Progenitor cell of endocrine pancreas (in vitro differentiated cells): ENCODE results near the gene DRAXIN. TPM values are rescaled to one million over a fixed set of nuclear protein-coding genes. Genes with fewer than 3 reads are reported as not detected.

ENCODE experiments used
- DNase-seq: peaks from one replicate; pipeline ENCODE4 v3.0.0; 2021; ENCODE audit warnings: low spot score; ENCODE audit not compliant: unreplicated experiment
- H3K27ac Mint-ChIP-seq: 2 replicates; pipeline ENCODE4 v1.8.0; 2021; ENCODE audit warnings: mild to moderate bottlenecking, moderate library complexity, mixed read lengths
- H3K27me3 Mint-ChIP-seq: 2 replicates; pipeline ENCODE4 v1.8.0; 2021; ENCODE audit warnings: mixed read lengths
- H3K36me3 Mint-ChIP-seq: 2 replicates; pipeline ENCODE4 v1.8.0; 2022; ENCODE audit warnings: mixed read lengths; ENCODE audit not compliant: insufficient read depth
- H3K4me1 Mint-ChIP-seq: 2 replicates; pipeline ENCODE4 v1.8.0; 2021; ENCODE audit warnings: low read depth, mixed read lengths
- H3K4me3 Mint-ChIP-seq: 2 replicates; pipeline ENCODE4 v1.8.0; 2021; ENCODE audit warnings: low read depth, mild to moderate bottlenecking, moderate library complexity, mixed read lengths
- H3K9me3 Mint-ChIP-seq: 2 replicates; pipeline ENCODE4 v1.8.0; 2021; ENCODE audit warnings: low read depth, mixed read lengths
- CTCF ChIP-seq: fragments of 200-600 bp; sonication (generic); IDR thresholded peaks from one replicate; pipeline ENCODE4 v1.5.0; 2021; ENCODE audit warnings: antibody characterized with exemption, mild to moderate bottlenecking; ENCODE audit not compliant: unreplicated experiment
- total RNA-seq: library from RNA; stranded (reverse); gene quantifications from 2 replicates; pipeline ENCODE4 v1.2.1, GENCODE V29; 2021

The DRAXIN gene
- total RNA-seq, 1 donor from 2014 or later: 2.8 TPM

DNA sequence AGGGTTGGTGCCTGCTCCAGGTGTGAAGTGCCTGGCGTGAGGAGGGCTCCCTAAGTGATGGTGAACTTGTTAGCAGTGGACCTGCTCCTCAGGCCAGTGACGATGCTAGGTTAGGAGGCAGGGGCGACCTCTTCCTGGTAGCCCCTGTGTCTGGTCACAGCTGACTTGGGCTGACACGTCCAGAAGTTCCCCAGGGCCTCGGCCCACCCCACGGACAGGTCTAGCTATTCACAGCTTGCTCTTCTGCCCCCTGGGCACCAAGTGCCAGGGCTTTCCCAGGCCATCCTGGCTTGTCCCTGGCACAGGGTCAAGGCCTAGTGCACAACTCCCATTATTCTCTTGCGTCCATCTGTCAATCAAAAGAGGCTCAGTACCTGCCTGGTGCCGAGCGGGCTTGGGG, 59.6 kb downstream of the DRAXIN start:
- no peak overlapping the region for H3K4me3 Mint-ChIP-seq
- H3K27ac Mint-ChIP-seq: no peak overlapping the region
- peaks cover 9% of the 10 kb centered on the region for H3K36me3 Mint-ChIP-seq
- TF ChIP-seq CTCF: no peak
- H3K27me3 Mint-ChIP-seq: peaks cover 2% of the 10 kb centered on the region
- H3K9me3 Mint-ChIP-seq: no peaks in the 10 kb centered on the region
- peaks cover 14% of the 10 kb centered on the region for H3K4me1 Mint-ChIP-seq
- DNase-seq: no peak

- no peak for DNase-seq
- Mint-ChIP-seq H3K36me3 (peaks cover 4% of the 10 kb centered on the region), H3K27me3 (peaks cover 8% of the 10 kb centered on the region), H3K4me1 (peaks cover 9% of the 10 kb centered on the region), H3K4me3 (no peak overlapping the region), H3K9me3 (peaks cover 4% of the 10 kb centered on the region), H3K27ac (no peak overlapping the region)
- TF ChIP-seq CTCF: no peak
Observed at GRCh38 chr1:11752359-11753088, 61.0 kb downstream of the DRAXIN start.

- DNase-seq: no peak
- H3K27ac Mint-ChIP-seq: peak overlapping the region; percentile 77
- H3K36me3 Mint-ChIP-seq: peaks cover 4% of the 10 kb centered on the region
- no peak overlapping the region for H3K4me3 Mint-ChIP-seq
- H3K9me3 Mint-ChIP-seq: peaks cover 4% of the 10 kb centered on the region
- peaks cover 8% of the 10 kb centered on the region for H3K27me3 Mint-ChIP-seq
- peaks cover 9% of the 10 kb centered on the region for H3K4me1 Mint-ChIP-seq
- TF ChIP-seq CTCF: no peak
Observed at GRCh38 chr1:11753555-11754208, 62.2 kb downstream of the DRAXIN start.

GRCh38 chr1:11757047-11757446, 65.5 kb downstream of the DRAXIN start:
- H3K4me3 Mint-ChIP-seq: no peak overlapping the region
- H3K36me3 Mint-ChIP-seq: no peaks in the 10 kb centered on the region
- H3K4me1 Mint-ChIP-seq: peaks cover 7% of the 10 kb centered on the region
- peaks cover 4% of the 10 kb centered on the region for H3K9me3 Mint-ChIP-seq
- H3K27ac Mint-ChIP-seq: no peak overlapping the region
- TF ChIP-seq CTCF: no peak
- no peak for DNase-seq
- peaks cover 27% of the 10 kb centered on the region for H3K27me3 Mint-ChIP-seq

DNA sequence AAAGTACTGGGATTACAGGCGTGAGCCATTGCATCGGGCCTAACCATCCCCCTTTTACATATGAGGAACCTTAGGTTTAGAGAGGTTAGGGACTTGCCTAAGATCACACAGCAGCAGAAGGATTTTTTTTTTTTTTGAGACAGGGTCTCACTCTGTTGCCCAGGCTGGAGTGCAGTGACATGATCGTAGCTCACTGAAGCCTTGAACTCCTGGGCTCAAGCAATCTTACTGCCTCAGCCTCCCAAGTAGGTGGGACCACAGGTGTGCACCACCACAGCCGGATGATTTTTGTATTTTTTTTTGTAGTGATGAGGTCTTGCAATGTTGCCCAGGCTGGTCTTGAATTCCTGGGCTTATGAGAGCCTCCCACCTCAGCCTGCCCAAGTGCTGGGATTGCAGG, 68.3 kb downstream of the DRAXIN start:
- Mint-ChIP-seq H3K27me3 (peaks cover 43% of the 10 kb centered on the region), H3K4me3 (no peak overlapping the region), H3K4me1 (no peaks in the 10 kb centered on the region), H3K9me3 (peaks cover 4% of the 10 kb centered on the region), H3K27ac (no peak overlapping the region), H3K36me3 (no peaks in the 10 kb centered on the region)
- no peak for TF ChIP-seq CTCF
- no peak for DNase-seq
